HL-60 (cell line): Measurements from ENCODE around the gene PTPRT.

Experiments
- TF ChIP-seq, protein P1 (sequence below): IDR thresholded peaks from one replicate; pipeline ENCODE4 v1.5.1; 2011; ENCODE audit warnings: low read length, control low read depth, inconsistent platforms; ENCODE audit not compliant: insufficient read depth
- TF ChIP-seq, protein P2 (sequence below): IDR thresholded peaks from 2 replicates; pipeline ENCODE4 v1.6.1; 2012; ENCODE audit warnings: low read depth; ENCODE audit not compliant: insufficient replicate concordance

DNA sequence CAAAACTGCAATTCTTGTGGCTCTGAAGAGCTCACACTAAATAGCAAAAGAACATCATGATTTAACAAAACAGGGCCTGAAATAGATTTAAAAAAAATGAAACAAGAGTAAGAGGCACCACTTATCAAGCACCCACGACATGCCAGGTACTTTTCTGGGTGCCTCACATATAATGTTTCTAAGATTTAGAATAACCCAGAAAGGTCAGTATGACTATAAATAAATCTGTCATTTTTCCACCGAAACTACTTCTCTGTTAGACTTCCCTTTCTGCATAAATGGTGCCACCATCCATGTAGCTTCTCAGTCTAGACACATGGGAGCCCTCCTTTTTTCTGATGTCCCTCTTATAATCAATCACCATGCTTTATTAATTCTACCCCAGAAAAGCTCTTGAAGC lies 919.2 kb downstream of the PTPRT start:
- TF ChIP-seq, protein P1, sequence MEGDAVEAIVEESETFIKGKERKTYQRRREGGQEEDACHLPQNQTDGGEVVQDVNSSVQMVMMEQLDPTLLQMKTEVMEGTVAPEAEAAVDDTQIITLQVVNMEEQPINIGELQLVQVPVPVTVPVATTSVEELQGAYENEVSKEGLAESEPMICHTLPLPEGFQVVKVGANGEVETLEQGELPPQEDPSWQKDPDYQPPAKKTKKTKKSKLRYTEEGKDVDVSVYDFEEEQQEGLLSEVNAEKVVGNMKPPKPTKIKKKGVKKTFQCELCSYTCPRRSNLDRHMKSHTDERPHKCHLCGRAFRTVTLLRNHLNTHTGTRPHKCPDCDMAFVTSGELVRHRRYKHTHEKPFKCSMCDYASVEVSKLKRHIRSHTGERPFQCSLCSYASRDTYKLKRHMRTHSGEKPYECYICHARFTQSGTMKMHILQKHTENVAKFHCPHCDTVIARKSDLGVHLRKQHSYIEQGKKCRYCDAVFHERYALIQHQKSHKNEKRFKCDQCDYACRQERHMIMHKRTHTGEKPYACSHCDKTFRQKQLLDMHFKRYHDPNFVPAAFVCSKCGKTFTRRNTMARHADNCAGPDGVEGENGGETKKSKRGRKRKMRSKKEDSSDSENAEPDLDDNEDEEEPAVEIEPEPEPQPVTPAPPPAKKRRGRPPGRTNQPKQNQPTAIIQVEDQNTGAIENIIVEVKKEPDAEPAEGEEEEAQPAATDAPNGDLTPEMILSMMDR = no peak
- TF ChIP-seq, protein P2, sequence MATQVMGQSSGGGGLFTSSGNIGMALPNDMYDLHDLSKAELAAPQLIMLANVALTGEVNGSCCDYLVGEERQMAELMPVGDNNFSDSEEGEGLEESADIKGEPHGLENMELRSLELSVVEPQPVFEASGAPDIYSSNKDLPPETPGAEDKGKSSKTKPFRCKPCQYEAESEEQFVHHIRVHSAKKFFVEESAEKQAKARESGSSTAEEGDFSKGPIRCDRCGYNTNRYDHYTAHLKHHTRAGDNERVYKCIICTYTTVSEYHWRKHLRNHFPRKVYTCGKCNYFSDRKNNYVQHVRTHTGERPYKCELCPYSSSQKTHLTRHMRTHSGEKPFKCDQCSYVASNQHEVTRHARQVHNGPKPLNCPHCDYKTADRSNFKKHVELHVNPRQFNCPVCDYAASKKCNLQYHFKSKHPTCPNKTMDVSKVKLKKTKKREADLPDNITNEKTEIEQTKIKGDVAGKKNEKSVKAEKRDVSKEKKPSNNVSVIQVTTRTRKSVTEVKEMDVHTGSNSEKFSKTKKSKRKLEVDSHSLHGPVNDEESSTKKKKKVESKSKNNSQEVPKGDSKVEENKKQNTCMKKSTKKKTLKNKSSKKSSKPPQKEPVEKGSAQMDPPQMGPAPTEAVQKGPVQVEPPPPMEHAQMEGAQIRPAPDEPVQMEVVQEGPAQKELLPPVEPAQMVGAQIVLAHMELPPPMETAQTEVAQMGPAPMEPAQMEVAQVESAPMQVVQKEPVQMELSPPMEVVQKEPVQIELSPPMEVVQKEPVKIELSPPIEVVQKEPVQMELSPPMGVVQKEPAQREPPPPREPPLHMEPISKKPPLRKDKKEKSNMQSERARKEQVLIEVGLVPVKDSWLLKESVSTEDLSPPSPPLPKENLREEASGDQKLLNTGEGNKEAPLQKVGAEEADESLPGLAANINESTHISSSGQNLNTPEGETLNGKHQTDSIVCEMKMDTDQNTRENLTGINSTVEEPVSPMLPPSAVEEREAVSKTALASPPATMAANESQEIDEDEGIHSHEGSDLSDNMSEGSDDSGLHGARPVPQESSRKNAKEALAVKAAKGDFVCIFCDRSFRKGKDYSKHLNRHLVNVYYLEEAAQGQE = no peak
